PC-3 (cell line): Measurements from ENCODE around the gene ANK2.

ENCODE experiments used
- CTCF ChIP-seq: fragments of 300-600 bp; sonication (generic); conservative IDR thresholded peaks from 2 replicates; pipeline ENCODE4 v1.5.1; 2017; ENCODE audit warnings: antibody characterized with exemption, low read depth, mild to moderate bottlenecking, low read length
- EZH2phosphoT487 ChIP-seq: fragments of 300-600 bp; sonication (generic); IDR thresholded peaks from 2 replicates; pipeline ENCODE4 v1.6.1; 2018; ENCODE audit warnings: mild to moderate bottlenecking, antibody characterized with exemption, low read length, borderline replicate concordance

GRCh38 chr4:113355550-113356371 is 306.3 kb downstream of the ANK2 start:
- TF ChIP-seq EZH2phosphoT487 (no peak), CTCF (peak; percentile 43)
